Measurements from ENCODE around the gene RASSF1. TPM values are rescaled to one million over a fixed set of nuclear protein-coding genes. Genes with fewer than 3 reads are reported as not detected.

RASSF1 gene
- total and polyA plus RNA-seq, 10 of the 15 experiments (the other 5 are each of a cell fraction or from before 2014, with no cell fraction given), result 4.4 to 59.6 (median 37.2) TPM

DNA sequence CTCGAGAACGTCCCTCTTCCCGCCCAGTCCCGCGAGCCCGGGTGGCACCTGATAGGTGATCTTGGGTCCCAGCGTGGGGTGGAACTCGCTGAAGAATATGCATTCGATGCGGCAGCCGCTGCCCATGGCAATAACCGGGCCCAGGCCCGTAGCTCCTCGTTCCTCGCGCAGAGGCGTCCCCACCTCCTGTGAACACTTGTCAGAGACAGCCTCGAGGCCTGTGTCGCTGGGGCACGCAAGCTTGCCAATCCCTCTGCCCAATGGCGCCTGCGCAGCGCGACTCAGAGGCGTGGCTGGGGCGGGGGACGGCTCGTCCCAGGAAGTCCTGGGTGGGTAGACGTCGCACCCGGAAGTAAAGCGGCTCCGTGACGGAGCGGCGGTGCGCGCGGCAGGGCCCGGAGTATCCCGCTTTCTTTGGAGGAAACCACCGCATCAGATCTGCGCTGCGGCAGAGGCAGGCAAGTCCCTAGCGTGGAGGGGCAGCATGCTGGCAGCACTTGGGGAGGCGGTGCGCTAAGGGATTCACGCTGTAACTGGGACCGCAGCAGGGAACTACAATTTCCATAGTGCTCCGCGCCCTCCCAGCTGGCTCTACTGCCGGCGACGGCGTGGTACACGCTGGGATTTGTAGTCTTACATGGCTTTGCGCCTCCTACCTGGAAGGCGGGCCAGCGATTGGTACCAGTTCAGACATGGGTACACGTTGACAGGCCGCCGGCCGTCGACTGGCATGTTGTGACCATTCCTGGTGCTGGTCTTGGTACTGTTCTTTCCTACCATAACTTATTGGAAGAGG, 10.1 kb upstream of the RASSF1 start, which contains the start of the genes CYB561D2 and NPRL2 (continued):
- TF ChIP-seq, protein P1, sequence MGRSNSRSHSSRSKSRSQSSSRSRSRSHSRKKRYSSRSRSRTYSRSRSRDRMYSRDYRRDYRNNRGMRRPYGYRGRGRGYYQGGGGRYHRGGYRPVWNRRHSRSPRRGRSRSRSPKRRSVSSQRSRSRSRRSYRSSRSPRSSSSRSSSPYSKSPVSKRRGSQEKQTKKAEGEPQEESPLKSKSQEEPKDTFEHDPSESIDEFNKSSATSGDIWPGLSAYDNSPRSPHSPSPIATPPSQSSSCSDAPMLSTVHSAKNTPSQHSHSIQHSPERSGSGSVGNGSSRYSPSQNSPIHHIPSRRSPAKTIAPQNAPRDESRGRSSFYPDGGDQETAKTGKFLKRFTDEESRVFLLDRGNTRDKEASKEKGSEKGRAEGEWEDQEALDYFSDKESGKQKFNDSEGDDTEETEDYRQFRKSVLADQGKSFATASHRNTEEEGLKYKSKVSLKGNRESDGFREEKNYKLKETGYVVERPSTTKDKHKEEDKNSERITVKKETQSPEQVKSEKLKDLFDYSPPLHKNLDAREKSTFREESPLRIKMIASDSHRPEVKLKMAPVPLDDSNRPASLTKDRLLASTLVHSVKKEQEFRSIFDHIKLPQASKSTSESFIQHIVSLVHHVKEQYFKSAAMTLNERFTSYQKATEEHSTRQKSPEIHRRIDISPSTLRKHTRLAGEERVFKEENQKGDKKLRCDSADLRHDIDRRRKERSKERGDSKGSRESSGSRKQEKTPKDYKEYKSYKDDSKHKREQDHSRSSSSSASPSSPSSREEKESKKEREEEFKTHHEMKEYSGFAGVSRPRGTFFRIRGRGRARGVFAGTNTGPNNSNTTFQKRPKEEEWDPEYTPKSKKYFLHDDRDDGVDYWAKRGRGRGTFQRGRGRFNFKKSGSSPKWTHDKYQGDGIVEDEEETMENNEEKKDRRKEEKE (IDR thresholded peaks at IDR 0.05), result no peak
- no peak for TF ChIP-seq PAX5 (IDR thresholded peaks at IDR 0.05; ENCODE audit: borderline replicate concordance, low read depth, low read length)
- TF ChIP-seq, protein P2, sequence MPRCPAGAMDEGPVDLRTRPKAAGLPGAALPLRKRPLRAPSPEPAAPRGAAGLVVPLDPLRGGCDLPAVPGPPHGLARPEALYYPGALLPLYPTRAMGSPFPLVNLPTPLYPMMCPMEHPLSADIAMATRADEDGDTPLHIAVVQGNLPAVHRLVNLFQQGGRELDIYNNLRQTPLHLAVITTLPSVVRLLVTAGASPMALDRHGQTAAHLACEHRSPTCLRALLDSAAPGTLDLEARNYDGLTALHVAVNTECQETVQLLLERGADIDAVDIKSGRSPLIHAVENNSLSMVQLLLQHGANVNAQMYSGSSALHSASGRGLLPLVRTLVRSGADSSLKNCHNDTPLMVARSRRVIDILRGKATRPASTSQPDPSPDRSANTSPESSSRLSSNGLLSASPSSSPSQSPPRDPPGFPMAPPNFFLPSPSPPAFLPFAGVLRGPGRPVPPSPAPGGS (IDR thresholded peaks at IDR 0.05; ENCODE audit: borderline replicate concordance, insufficient read depth, low read depth, low read length, poor library complexity, severe bottlenecking), result no peak
- TF ChIP-seq, protein P3, sequence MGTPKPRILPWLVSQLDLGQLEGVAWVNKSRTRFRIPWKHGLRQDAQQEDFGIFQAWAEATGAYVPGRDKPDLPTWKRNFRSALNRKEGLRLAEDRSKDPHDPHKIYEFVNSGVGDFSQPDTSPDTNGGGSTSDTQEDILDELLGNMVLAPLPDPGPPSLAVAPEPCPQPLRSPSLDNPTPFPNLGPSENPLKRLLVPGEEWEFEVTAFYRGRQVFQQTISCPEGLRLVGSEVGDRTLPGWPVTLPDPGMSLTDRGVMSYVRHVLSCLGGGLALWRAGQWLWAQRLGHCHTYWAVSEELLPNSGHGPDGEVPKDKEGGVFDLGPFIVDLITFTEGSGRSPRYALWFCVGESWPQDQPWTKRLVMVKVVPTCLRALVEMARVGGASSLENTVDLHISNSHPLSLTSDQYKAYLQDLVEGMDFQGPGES (IDR thresholded peaks at IDR 0.05), result no peak
- TF ChIP-seq YBX1 (IDR thresholded peaks at IDR 0.05), result no peak
- peak; percentile 64; the same call in 1 of the 2 replicates for TF ChIP-seq TAF1 (IDR thresholded peaks at IDR 0.05; ENCODE audit: borderline replicate concordance, low read depth, low read length)
- peak; percentile 73 for TF ChIP-seq NKRF (conservative IDR thresholded peaks at IDR 0.05)
- TF ChIP-seq TCF12 (IDR thresholded peaks at IDR 0.05; ENCODE audit: low read depth, low read length), result no peak
- TF ChIP-seq RCOR1 (conservative IDR thresholded peaks at IDR 0.05; ENCODE audit: low read depth, low read length), result no peak
- no peak for TF ChIP-seq ZNF217 (IDR thresholded peaks at IDR 0.05)
- no peak for TF ChIP-seq CBX3 (IDR thresholded peaks at IDR 0.05; ENCODE audit: borderline replicate concordance, low read depth)
- TF ChIP-seq IRF5 (IDR thresholded peaks at IDR 0.05; ENCODE audit: borderline replicate concordance), result no peak
- no peak for TF ChIP-seq CTCF (IDR thresholded peaks at IDR 0.05 in 2 of 3, conservative IDR thresholded peaks at IDR 0.05 in 1 of 3; ENCODE audit: control insufficient read depth in 2 of 3, extremely low read depth in 1 of 3, insufficient read depth in 1 of 3, low read depth in 3 of 3, low read length in 3 of 3)
- 0 out of 2 replicates have a peak, but pooled peaks have one; percentile 62 for TF ChIP-seq CHD1 (IDR thresholded peaks at IDR 0.05; ENCODE audit: low read depth, low read length)
- no peak for TF ChIP-seq SPI1 (IDR thresholded peaks at IDR 0.05; ENCODE audit: borderline replicate concordance, insufficient read depth, low read depth, low read length)
- TF ChIP-seq NFXL1 (IDR thresholded peaks at IDR 0.05; ENCODE audit: borderline replicate concordance), result no peak
- no peak for TF ChIP-seq SMAD1 (IDR thresholded peaks at IDR 0.05; ENCODE audit: low read depth, partially characterized antibody)
- no peak for TF ChIP-seq ASH2L (IDR thresholded peaks at IDR 0.05; ENCODE audit: borderline replicate concordance, low read depth)

Measured in GM12878 (cell line).